Myocyte (in vitro differentiated cells): ENCODE data around the gene ZBTB24. TPM values are rescaled to one million over a fixed set of nuclear protein-coding genes. Genes with fewer than 3 reads are reported as not detected.

Experiments
- DNase-seq: peaks from one replicate; pipeline ENCODE4 v3.0.0-alpha.2; 2012; ENCODE audit warnings: low read depth
- total RNA-seq: library from RNA; depleted of rRNA; stranded (reverse); fragments of >200 nt; gene quantifications from 2 replicates; pipeline ENCODE4 v1.2.3, GENCODE V29; 2014

ZBTB24 gene
- total RNA-seq, 1 donor from 2014 or later, result 9.6 TPM

DNA sequence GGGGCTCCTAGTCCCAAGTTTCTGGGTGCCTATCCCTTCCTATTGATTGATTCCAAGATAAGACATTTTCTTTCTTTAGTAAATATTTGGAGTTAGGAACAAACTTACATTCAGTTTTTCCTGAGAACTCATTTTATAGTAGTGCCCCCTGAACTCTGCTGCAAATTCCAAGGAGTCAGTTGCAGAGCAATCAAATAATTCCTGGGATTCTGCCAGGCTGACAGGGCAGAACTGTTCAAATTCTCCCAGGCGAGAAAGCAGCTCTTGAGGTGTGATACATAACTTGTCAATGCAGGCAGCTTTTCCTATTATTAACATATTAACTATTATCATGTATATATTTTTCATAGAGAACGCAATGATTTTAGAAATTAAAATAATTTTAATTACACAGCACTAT, 15.9 kb upstream of the ZBTB24 start:
- no peak for DNase-seq

DNA sequence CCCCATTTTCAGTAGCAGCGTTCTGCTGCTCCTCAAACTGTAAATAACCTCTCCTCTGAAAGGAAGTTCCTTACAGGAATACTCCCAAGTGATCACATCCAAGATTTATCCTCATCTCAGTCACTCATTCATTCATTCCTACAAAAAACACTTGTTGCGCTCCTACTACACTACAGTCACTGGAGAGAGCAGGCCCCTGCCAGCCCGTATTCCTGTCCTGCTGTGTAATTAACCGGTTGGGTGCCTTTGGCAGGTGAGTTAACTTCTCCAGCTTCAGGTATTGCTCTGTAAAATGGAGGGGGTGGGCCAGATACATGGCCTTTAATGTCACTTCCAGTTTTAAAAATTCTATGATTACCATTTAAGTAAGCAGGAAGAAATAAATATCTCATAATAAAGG, 15.0 kb upstream of the ZBTB24 start:
- no peak for DNase-seq

DNA sequence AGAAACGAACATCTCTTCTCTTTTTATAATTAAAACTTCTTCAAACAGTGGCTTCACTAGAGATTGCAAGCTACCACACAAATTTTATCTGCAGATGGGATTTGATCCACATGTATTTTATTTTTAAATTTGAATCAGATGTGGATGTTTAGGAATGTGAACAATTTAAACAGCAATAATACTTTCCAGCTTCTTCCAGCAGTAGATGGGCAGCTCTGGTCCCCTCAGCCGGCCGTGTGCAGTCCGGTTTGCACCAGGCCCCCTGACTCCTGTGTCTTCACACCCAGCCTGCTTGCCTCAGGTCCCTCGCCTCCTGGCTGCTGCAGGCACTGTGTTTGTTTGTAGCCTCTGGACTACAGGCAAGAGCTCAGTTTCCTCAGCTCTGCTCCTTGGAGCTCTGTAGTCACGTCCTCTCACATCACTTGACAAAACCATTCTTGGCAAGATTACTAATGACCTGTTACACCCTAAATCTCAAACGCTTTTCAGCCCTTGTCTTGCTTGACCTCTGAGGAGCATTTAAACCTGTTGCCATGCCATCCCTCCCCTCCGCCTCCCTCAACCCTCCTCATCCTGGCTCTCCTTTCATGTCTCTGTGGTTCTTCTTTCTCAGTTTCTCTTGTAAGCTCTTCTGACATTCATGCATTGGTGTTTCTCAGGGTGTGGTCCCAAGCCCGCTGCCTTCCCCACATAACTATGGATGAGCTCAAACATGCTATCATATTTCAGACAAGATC, 13.2 kb upstream of the ZBTB24 start:
- DNase-seq, result peak; percentile 32

DNA sequence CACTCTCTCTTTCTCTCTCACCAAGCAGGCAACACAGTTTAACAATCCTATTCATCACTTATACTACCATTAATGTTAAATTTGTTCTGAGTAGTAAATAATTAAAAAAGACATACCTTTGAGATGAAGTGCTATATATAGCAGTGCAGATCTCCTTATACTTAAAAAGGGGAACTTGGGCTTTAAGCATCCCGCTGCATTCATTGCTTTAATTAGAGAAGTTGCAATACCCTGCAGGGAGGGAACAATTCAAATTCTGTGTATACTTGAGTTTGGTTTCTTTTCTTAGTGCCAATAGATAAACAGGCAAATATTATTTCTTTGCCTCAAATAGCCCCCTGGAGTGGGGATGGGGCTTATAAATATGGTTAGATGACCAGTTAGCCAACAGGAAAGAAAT, 10.8 kb upstream of the ZBTB24 start:
- no peak for DNase-seq

DNA sequence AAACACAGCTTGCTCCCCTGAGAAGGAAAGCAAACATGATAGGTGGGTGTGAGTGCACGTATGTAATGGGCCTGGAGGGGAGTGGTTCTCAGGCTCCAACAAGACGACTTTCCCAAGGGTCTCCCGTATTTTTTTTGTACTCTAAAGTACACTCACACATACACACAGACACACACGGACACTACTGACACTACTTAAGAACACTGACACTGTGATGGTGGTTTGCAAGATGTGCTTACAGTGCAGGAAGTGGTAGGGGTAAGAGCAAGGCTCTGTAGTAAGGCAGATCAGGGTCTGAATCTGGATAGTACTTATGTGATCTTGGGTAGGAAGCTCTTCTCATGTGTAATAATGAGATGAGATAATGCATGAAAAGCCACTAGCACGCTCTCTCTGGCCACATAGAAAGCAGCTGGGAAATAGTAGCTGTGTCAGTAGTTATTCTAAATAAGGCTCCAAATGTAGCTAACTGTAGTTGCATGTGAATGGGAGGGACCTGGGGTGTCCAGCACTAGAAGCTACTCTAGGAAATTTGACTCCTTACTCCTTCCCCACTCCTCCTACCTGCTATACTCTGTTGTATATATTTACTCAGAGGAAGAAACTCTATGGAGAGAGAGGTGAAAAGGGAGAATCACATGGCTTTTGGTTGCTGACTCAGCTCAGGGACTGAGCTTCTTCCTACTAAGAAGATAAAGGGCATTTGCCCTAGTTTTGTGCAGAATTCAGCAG, 8.4 kb upstream of the ZBTB24 start:
- peak; percentile 87 for DNase-seq

DNA sequence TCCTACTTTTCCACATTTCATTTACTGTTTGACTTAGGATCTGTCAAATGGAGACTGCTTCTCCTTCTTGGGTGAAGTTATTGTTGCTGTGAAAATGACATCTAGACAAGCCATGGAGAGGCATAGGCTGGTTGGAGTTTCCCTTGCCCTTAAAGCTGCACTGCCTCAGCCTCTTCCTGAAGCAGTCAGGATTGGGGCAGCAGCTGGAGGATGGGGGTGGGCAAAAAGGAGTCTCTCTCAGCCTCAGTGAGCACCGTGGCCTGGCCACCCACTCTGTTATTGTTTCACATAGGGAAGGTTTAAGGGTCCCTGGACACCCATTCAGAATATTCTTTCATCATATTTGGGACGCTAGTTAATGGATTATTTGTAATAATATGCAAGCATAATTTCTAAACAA, 7.7 kb upstream of the ZBTB24 start:
- peak; percentile 45 for DNase-seq

DNA sequence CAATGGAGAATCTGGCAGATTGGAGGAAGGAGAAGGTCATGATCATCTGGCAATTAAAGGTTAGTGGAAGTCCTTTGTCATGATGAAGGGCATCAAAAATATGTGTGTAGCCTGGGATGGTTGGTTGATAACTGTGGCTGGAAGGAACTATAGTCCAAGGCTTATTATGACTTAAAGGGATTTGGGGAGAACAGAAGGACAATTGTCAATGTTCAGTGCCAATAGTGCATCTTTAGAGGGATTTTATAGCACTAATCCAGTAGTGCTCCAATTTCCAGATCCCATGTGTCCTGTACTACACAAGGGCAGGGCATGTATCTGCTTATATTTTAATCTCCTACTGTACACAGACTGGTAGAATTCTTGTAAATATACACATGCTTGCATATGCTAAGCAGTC, 5.0 kb upstream of the ZBTB24 start:
- DNase-seq, result no peak

DNA sequence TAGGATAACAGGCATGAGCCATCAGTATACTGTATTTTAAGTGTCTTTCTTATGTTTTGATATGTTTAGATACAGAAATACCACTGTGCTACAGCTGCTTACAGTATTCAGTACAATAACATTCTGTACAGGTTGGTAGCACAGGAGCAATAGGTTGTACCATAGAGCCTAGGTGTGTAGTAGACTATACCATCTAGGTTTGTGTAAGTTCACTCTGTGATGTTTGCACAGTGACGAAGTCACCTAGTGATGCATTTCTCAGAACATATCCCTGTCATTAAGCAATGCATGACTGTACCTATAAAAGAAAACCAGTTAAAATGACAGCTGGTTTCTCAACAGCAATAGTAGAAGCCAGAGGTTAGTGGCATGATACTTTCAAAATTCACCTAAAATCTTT, 3.0 kb upstream of the ZBTB24 start:
- DNase-seq, result no peak

DNA sequence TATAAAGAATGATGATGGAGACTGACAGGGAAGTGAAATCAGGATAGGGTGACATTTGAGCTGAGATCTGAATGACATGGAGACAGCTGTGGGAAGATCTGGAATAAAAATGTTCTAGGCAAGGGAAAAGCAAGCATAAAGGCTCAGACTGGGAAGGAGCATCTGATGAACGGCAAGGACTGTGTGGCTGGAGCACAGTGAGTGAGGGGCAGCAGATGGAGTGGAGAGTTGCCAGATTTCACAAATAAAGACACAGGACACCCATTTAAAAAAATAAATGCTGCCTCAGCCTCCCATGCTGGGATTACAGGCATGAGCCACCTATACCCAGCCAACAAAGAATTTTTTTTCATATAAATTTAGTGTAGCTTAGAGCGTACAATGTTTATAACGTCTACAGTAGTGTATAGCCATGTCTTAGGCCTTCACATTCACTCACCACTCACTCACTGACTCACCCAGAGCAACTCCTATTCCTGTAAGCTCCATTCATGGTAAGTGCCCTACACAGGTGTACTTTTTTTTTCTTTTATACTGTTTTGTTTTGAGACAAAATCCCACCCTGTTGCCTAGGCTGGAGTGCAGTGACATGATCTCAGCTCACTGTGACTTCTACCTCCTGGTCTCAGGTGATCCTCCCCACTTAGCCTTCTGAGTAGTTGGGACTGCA, 2.4 kb upstream of the ZBTB24 start:
- DNase-seq, result peak; percentile 28

DNA sequence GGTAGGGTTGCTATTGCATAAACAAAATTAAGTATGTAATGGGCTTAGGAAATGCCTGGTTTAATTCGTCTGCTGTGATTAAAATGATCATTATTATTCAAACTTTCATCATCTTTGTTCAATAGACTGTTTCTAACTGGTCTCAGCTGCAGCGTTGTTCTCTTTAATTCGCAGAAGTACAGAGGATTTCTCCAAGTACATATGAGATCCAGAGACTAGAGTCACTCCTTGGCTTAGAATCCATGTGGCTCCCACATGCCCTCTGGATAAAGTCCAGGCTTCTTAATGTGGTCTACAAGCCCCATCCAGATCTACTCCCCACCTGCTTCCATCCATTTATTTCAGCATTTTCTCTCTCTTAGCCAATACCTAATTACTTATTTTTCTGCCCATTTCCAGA, 1.1 kb upstream of the ZBTB24 start:
- DNase-seq, result peak; percentile 83

DNA sequence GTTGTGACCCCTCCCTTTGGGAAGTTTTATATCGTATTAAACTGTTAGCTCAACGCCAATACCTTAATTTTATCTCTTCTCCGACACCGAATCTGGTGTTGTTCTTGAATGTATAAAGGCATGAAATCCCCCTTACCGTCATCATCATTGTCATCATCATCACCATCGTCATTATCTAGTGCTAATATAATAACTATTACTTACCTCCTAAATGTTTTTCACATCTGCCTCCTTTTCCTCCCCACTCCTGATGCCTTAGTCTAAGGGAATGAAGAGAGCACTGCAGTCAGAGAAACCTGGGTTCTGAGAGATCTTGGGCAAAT, 677 bp upstream of the ZBTB24 start:
- no peak for DNase-seq

DNA sequence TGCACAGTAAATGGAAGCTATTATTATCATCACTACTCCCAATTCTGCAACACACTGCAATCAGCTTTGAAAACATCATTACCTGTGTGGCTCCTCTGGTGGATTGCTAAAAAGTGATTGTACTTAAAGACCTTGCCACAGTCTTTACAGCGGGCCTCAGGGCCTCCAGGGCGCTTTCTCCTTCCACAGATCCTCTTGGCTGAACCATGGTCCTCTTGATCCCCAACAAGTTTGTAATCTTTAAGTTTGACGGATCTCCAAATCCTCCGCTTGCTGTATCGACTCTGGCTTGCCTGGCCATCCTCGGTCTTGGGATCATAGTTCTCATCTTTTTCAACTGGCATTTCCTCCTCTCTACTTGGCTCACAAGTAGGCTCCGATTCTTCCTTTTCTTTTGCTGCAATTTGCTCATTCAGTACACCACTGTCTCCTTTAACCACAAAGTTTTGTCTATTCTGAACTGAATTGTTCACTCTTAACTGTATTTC, 2.0 kb downstream of the ZBTB24 start:
- DNase-seq, result no peak

DNA sequence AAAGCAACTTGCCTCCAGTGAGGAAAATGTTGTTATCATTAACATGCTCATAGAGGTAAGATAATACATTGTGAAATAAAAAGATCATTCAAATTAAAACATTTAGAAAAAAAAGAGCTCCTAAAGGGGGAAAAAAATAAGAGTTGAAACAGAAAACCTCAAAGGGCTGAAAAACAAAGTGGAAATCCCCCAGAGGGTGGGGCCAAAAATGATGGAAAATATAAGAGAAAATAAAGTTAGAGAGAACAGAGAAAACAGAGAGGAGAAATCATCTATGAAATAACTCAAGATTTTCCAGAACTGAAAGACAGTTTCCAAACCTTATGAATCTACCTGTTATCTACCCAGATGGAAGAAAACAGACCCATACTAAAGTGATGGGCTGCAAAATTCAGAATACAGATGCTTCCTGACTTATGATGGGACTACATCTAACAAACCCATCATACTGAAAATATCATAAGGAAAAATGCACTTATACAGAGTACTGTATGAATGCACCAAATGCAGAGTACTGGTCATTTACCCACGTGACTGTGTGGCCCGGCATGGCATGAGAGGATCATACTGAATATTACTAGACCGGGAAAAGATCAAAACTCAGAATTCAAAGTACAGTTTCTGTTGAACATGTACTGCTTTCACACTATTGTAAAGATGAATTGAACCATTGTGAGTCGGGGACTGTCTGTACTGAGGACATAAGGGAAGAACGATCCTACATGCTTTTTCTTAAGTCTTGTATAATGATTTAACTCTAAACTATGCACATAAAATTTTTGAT, 4.0 kb downstream of the ZBTB24 start:
- no peak for DNase-seq

DNA sequence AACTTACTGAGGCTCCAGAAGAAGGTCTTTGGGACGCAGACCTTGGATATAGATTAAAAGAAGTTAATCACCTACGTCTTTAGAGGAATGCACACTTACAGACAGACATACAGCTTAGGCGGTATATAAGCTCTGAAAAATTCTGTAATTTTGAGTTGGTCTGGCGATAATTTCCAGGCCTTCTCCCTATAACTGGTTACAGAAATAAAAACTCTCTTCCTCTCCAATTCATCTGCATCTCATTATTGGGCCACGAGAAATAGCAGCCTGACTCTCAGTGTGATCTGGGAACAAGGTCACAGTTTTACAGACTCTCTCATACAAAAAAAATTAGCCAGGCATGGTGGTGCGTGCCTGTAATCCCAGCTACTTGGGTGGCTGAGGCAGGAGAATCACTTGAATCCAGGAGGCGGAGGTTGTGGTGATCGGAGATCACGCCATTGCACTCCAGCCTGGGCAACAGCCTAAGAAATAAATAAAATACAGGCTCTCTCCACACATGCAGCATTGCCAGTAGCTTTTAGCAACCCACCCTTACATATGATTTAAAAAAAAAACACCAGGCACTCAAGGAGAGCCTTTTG, 4.7 kb downstream of the ZBTB24 start:
- no peak for DNase-seq

DNA sequence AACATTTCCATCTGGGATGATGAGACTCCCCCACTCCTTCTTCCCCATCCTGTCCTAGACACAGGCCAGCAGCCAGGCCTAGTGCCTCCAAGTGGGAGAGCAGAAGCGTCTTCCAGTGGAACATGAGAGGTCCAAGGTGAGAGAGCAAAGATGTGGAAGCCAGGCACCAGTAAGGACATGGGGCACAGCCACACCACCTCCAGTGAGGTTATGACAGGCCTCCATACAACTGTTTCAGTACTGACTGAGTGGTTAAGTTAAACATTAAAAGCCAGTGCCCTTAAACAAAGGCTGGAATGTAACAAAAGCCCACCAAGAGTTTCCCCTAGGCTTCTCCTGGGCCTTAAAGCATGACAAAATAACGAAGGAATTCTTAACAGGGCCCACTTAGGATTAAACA, 5.3 kb downstream of the ZBTB24 start:
- no peak for DNase-seq

DNA sequence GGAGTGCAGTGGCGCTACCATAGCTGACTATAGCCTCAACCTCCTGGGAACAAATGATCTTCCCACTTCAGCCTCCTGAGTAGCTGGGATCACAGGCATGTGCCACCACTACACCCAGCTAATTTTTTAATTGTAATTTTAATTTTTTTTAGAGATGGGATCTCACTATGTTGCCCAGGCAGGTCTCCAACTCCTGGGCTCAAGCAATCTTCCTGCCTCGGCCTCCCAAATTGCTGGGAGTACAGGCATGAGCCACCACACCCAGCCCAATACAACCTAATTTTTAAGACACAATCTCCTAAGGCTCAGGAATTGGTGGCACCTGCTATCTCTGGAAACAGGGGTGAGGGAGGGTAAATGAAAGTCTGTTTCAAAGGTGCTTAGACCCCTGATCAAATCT, 5.8 kb downstream of the ZBTB24 start:
- no peak for DNase-seq

DNA sequence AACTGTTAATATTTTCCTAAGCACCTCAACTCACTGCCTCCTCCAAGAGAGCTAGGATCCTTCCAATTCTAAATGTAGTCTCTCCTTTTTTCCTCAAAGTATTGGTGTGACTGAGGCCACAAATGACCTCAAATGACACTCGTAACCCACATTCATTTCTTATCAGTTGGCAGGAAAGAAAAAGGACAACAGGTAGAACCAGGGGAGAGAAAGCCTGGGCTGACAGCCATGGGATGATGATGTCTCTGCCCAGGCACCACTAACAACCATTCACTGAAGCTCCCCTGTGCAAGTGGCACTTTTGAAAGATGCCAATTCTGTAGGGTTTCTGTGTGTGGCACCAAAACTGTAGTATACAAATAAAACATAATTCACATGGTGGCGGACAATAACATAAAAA, 7.4 kb downstream of the ZBTB24 start:
- DNase-seq, result no peak

DNA sequence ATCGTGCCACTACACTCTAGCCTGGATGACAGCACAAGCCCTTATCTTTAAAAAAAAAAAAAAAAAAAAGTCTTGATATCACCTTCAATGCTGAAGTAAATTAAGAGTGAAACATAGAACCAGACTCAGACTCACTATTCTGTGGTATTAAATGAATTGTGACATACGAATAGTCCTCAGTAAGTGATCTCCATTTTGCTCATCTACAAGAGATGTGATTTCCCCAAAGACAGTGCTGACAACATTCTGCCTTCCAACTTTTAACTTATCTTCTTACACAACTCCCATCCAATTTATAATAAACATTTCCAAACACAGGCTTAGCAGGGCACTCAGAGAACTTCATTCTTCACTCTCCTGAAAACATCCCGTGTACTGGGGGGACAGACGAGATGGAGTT, 8.0 kb downstream of the ZBTB24 start:
- DNase-seq, result no peak

DNA sequence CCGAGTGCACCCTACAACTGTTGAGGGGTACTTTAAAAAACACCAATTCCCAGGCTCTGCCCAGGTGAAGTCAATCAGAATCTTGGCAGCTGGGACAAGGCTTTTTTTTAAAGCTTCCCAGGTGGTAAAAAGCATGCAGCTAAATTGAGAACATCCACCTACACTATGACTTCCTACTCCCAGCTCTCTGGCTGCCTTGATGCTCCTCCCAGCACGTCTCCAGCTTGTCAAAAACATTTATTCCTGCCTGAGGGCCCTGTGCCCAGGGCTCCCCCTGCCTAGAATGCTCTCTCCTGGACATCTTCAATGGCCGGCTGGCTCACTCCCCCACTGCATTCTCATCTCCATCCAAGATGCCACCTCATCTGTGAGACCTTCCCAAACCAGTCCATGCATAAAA, 9.9 kb downstream of the ZBTB24 start:
- no peak for DNase-seq

DNA sequence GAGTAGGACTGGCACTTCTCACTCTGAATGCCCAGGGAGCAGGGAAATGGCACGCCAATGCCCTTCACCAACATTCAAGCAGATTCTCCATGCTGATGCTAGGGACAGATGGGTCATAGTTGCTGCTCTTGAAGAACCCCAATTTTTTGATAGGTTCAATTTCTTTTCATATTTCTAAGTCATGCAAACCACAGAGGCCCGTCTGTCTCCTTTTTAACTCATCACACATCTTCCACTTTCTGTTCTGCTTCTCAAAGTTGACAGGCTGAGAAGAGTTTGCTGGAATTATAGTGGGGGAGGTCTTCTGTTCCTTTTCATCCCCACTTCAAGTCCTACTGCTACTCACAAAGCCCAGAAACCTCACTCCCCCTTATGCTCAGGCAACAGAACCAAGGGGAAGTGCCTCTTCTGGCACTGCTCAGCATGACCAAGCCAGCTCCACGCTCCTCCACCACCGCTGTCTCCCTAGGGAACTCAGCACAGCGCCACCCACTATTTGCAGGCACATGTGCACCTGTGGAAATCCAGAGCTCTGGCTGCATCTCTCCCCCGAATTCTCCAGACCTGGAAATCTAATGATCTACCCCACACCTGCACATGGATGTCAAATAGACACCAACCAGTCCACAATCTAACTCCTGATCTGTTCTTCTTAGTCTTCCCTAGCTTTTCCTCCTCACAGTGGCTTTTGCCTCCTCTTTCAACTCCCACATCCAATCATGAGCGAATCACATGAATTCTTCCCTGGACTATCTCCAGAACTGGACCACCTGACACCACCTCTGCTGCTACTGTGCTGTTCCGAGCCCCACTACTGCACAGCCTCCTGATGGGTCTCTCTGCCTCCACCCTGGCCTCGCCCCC, 10.7 kb downstream of the ZBTB24 start:
- no peak for DNase-seq
